Natural killer cell (primary cell): ENCODE results near the gene CBR4. TPM values are rescaled to one million over a fixed set of nuclear protein-coding genes. Genes with fewer than 3 reads are reported as not detected.

Source experiments
- ATAC-seq, 3 donors: fragments of 150-1000 bp in 2 of 3; fragments of 200-7000 bp in 1 of 3; cut with Tn5 transposase; 1 replicate in 1 of 3; 2 replicates in 2 of 3; pipeline ENCODE4 v1.10.0; 2021; ENCODE audit warnings: mild to moderate bottlenecking in 2 of 3, moderate library complexity in 2 of 3
- DNase-seq, 2 donors: peaks; one replicate each; pipeline versions ENCODE4 v3.0.0 to v3.0.0-alpha.2; 2013 to 2021; ENCODE audit warnings: mixed read lengths in 1 of 2
- H3K27ac ChIP-seq: one replicate; pipeline ENCODE4 v1.5.1; 2013; ENCODE audit warnings: mild to moderate bottlenecking, low read length
- H3K27me3 ChIP-seq: one replicate; pipeline ENCODE4 v1.6.1; 2013; ENCODE audit warnings: low read length; ENCODE audit not compliant: control insufficient read depth, insufficient read depth
- H3K36me3 ChIP-seq: one replicate; pipeline ENCODE4 v1.6.1; 2013; ENCODE audit warnings: low read length; ENCODE audit not compliant: control insufficient read depth, insufficient read depth
- H3K4me1 ChIP-seq: one replicate; pipeline ENCODE4 v1.6.1; 2013; ENCODE audit warnings: low read length; ENCODE audit not compliant: control insufficient read depth, insufficient read depth
- H3K4me3 ChIP-seq: one replicate; pipeline ENCODE4 v1.5.1; 2013; ENCODE audit warnings: low read length
- H3K9me3 ChIP-seq: one replicate; pipeline ENCODE4 v1.6.1; 2013; ENCODE audit warnings: low read length; ENCODE audit not compliant: control insufficient read depth, insufficient read depth
- H3K27ac Mint-ChIP-seq, 2 donors: one replicate each; pipeline ENCODE4 v1.8.0; 2022; ENCODE audit warnings: mild to moderate bottlenecking in 2 of 2, mixed read lengths in 2 of 2, moderate library complexity in 1 of 2
- H3K27me3 Mint-ChIP-seq, 2 donors: one replicate each; pipeline ENCODE4 v1.8.0; 2022; ENCODE audit warnings: low read depth in 2 of 2, mixed read lengths in 2 of 2
- H3K36me3 Mint-ChIP-seq: one replicate; pipeline ENCODE4 v1.8.0; 2022; ENCODE audit warnings: mixed read lengths
- H3K4me1 Mint-ChIP-seq, 2 donors: one replicate each; pipeline ENCODE4 v1.8.0; 2022; ENCODE audit warnings: mixed read lengths in 2 of 2
- H3K4me3 Mint-ChIP-seq: one replicate; pipeline ENCODE4 v1.8.0; 2022; ENCODE audit warnings: mild to moderate bottlenecking, moderate library complexity, mixed read lengths
- H3K9me3 Mint-ChIP-seq, 2 donors: one replicate each; pipeline ENCODE4 v1.8.0; 2022; ENCODE audit warnings: mixed read lengths in 2 of 2
- WGBS: methylation state at CpG from one replicate; pipeline ENCODE4 v1.1.7; 2013; ENCODE audit warnings: missing lambda C conversion rate; ENCODE audit not compliant: insufficient coverage; 5-methylcytosine and 5-hydroxymethylcytosine counted together
- intact Hi-C: fragments of 100-400 bp; cut with micrococcal nuclease; formaldehyde crosslinking; loops from one replicate; pipeline ENCODE4 v1.14.2; 2022
- total RNA-seq, 4 donors: library from RNA; stranded (reverse); fragments of 120-200 nt in 1 of 4; gene quantifications; one replicate each; pipeline versions ENCODE4 v1.2.3 to v1.2.4, GENCODE V29; 2013 to 2022
- TF ChIP-seq, protein P1 (sequence below): fragments of 200-600 bp; IDR thresholded peaks from one replicate; pipeline ENCODE4 v1.8.0; 2022; ENCODE audit warnings: antibody characterized with exemption

CBR4 gene
- total RNA-seq, 3 donors from 2014 or later (not counting 1 experiment from before 2014, with no cell fraction given), result 17.2 to 28.1 (median 20.3) TPM

DNA sequence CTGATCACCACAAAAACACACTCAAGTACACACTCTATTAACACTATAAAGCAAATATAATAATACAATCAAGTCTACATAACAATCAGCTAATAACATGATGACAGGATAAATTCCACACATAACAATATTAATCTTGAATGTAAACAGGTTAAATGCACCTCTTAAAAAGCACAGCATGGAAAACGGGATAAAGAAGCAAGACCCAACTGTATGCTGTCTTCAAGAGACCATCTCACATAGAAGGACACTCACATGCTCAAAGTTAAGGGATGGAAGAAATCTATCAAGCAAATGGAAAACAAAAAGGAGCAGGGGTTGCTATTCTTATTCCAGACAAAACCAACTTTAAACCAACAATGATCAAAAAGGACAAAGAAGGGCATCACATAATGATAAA, 28.1 kb downstream of the CBR4 start:
- peaks cover 37% of the 10 kb centered on the region for H3K36me3 Mint-ChIP-seq
- TF ChIP-seq, protein P1, sequence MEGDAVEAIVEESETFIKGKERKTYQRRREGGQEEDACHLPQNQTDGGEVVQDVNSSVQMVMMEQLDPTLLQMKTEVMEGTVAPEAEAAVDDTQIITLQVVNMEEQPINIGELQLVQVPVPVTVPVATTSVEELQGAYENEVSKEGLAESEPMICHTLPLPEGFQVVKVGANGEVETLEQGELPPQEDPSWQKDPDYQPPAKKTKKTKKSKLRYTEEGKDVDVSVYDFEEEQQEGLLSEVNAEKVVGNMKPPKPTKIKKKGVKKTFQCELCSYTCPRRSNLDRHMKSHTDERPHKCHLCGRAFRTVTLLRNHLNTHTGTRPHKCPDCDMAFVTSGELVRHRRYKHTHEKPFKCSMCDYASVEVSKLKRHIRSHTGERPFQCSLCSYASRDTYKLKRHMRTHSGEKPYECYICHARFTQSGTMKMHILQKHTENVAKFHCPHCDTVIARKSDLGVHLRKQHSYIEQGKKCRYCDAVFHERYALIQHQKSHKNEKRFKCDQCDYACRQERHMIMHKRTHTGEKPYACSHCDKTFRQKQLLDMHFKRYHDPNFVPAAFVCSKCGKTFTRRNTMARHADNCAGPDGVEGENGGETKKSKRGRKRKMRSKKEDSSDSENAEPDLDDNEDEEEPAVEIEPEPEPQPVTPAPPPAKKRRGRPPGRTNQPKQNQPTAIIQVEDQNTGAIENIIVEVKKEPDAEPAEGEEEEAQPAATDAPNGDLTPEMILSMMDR, result no peak
- Histone ChIP-seq H3K36me3 (peaks cover 16% of the 10 kb centered on the region), H3K9me3 (peaks cover 5% of the 10 kb centered on the region), H3K27me3 (no peaks in the 10 kb centered on the region), H3K4me3 (no peak overlapping the region), H3K27ac (no peak overlapping the region), H3K4me1 (no peaks in the 10 kb centered on the region)
- WGBS, result 90% methylated on average over 1 of the region's 1 CpG
- intact Hi-C loops, result no loop called here
- no peak for DNase-seq
- H3K27me3 Mint-ChIP-seq, result no peaks in the 10 kb centered on the region
- no peak overlapping the region for H3K4me3 Mint-ChIP-seq
- peaks cover 19 to 27% of the 10 kb centered on the region in 2 donors for H3K4me1 Mint-ChIP-seq
- H3K9me3 Mint-ChIP-seq, result peaks cover 7 to 10% of the 10 kb centered on the region in 2 donors
- H3K27ac Mint-ChIP-seq, result no peak overlapping the region
- no peak for ATAC-seq

GRCh38 chr4:168981460-168981859, 28.6 kb downstream of the CBR4 start:
- Mint-ChIP-seq H3K36me3 (peaks cover 37% of the 10 kb centered on the region), H3K4me3 (no peak overlapping the region), H3K27me3 (no peaks in the 10 kb centered on the region), H3K9me3 (peaks cover 7 to 10% of the 10 kb centered on the region in 2 donors), H3K4me1 (peaks cover 19 to 27% of the 10 kb centered on the region in 2 donors), H3K27ac (no peak overlapping the region)
- DNase-seq (no peak), ATAC-seq (no peak)
- H3K27ac ChIP-seq, result no peak overlapping the region
- no peaks in the 10 kb centered on the region for H3K27me3 ChIP-seq
- peaks cover 5% of the 10 kb centered on the region for H3K9me3 ChIP-seq
- intact Hi-C loops, result no loop called here
- no peaks in the 10 kb centered on the region for H3K4me1 ChIP-seq
- peaks cover 11% of the 10 kb centered on the region for H3K36me3 ChIP-seq
- TF ChIP-seq, protein P1, result no peak
- H3K4me3 ChIP-seq, result no peak overlapping the region

DNA sequence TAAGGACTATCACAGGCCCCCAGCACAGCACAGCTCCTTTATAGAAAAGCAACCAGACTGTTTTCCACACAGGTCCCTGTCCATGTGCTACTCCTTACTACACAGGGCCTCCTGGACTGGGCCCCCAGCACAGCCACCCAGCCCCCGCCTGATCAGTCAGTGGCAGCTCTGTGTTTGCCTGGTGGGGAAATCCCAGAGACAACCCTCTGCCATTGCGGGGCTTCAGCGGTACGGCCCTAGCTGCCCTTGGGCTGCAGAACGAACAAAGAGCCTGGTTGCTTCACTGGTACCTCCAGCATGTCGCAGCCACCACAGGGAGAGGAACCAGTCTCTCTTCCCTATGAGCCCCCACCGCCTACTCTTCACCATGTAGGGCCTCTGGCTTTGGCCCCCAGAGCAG, 30.7 kb downstream of the CBR4 start:
- no peak overlapping the region for H3K4me3 Mint-ChIP-seq
- Histone ChIP-seq H3K27me3 (no peaks in the 10 kb centered on the region), H3K9me3 (peaks cover 19% of the 10 kb centered on the region), H3K4me1 (no peaks in the 10 kb centered on the region), H3K4me3 (no peak overlapping the region), H3K27ac (no peak overlapping the region), H3K36me3 (peaks cover 13% of the 10 kb centered on the region)
- no peak overlapping the region for H3K27ac Mint-ChIP-seq
- intact Hi-C loops, result no loop called here
- peaks cover 7 to 15% of the 10 kb centered on the region in 2 donors for H3K9me3 Mint-ChIP-seq
- TF ChIP-seq, protein P1, result no peak
- no peaks in the 10 kb centered on the region for H3K27me3 Mint-ChIP-seq
- DNase-seq (no peak), ATAC-seq (no peak)
- WGBS, result 92% methylated on average over 7 of the region's 7 CpGs
- H3K4me1 Mint-ChIP-seq, result peaks cover 10 to 18% of the 10 kb centered on the region in 2 donors
- peaks cover 43% of the 10 kb centered on the region for H3K36me3 Mint-ChIP-seq

DNA sequence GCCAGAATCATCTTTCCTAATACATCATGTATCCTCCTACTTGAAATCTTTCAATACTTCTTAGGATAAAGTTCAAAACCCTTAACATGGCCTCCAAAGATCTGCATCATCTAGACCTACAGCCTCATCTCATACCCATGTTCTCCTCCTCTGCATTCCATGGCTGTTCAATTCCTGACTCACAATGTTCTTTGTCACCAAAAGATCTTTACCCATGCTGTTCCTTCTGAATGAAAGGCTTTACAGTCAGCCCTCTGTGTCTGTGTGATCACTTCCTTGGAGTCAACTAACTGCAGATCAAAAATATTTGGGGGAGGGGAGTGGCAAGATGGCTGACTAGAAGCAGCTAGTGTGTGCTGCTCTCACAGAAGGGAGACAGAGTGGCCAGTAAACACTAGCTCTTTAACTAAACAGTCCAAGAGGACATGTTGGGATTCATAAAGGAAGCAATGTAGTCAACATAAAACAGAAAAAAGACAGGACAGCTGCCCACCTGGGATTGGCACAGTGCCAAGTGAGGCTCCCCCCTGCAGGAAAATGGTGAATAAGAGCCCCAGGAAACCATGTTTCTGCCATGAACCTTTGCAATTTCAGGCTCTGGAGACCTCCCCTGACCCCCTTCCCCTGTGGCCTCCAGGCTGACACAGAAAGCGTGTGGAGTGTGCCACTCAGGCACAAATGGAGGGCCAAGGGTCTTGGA, 31.9 kb downstream of the CBR4 start:
- peaks cover 19% of the 10 kb centered on the region for H3K9me3 ChIP-seq
- peaks cover 13% of the 10 kb centered on the region for H3K36me3 ChIP-seq
- no peak overlapping the region for H3K4me3 ChIP-seq
- no peaks in the 10 kb centered on the region for H3K27me3 ChIP-seq
- H3K27ac ChIP-seq, result no peak overlapping the region
- H3K27me3 Mint-ChIP-seq, result no peaks in the 10 kb centered on the region
- 100% methylated on average over 1 of the region's 1 CpG for WGBS
- peaks cover 43% of the 10 kb centered on the region for H3K36me3 Mint-ChIP-seq
- peaks cover 9 to 20% of the 10 kb centered on the region in 2 donors for H3K9me3 Mint-ChIP-seq
- TF ChIP-seq, protein P1, result no peak
- no peak overlapping the region for H3K4me3 Mint-ChIP-seq
- H3K27ac Mint-ChIP-seq, result no peak overlapping the region
- intact Hi-C loops, result no loop called here
- ATAC-seq (no peak), DNase-seq (no peak)
- peaks cover 0 to 7% of the 10 kb centered on the region in 2 donors for H3K4me1 Mint-ChIP-seq
- H3K4me1 ChIP-seq, result no peaks in the 10 kb centered on the region
